ENCODE results near the gene SEC14L5.

- TF ChIP-seq EZH2phosphoT487 (IDR thresholded peaks at IDR 0.05; ENCODE audit: low read depth) = no peak
- TF ChIP-seq, protein P1, sequence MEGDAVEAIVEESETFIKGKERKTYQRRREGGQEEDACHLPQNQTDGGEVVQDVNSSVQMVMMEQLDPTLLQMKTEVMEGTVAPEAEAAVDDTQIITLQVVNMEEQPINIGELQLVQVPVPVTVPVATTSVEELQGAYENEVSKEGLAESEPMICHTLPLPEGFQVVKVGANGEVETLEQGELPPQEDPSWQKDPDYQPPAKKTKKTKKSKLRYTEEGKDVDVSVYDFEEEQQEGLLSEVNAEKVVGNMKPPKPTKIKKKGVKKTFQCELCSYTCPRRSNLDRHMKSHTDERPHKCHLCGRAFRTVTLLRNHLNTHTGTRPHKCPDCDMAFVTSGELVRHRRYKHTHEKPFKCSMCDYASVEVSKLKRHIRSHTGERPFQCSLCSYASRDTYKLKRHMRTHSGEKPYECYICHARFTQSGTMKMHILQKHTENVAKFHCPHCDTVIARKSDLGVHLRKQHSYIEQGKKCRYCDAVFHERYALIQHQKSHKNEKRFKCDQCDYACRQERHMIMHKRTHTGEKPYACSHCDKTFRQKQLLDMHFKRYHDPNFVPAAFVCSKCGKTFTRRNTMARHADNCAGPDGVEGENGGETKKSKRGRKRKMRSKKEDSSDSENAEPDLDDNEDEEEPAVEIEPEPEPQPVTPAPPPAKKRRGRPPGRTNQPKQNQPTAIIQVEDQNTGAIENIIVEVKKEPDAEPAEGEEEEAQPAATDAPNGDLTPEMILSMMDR (IDR thresholded peaks at IDR 0.05; ENCODE audit: low read depth, low read length) = no peak
Measured at GRCh38 chr16:4949986-4950385, 8.1 kb upstream of the SEC14L5 start.

Data from OCI-LY3 (cell line).